Activated CD4-positive, alpha-beta T cell treated with anti-CD3 and anti-CD28 coated beads, Interleukin-2, amount 10 ng/mL, durations not matched to agents 7 days and 5 days (primary cell): ENCODE measurements around the gene EXO1. TPM values are rescaled to one million over a fixed set of nuclear protein-coding genes. Genes with fewer than 3 reads are reported as not detected.

Experiments
- CTCF ChIA-PET: fragments of 350-600 bp; sonication (Branson Sonifier 250); formaldehyde crosslinking; loops from one replicate; lab custom pipeline; 2021; ENCODE audit warnings: antibody characterized with exemption; lab: Charles Lee
- POLR2A ChIA-PET: fragments of 350-600 bp; sonication (Branson Sonifier 250); formaldehyde crosslinking; loops from one replicate; lab custom pipeline; 2021; ENCODE audit warnings: antibody characterized with exemption; lab: Charles Lee
- DNase-seq: peaks from one replicate; pipeline ENCODE4 v3.0.0-alpha.2; 2020
- H3K27ac Mint-ChIP-seq: one replicate; pipeline ENCODE4 v1.8.0; 2021; ENCODE audit warnings: mild to moderate bottlenecking, moderate library complexity, mixed read lengths
- H3K27me3 Mint-ChIP-seq: one replicate; pipeline ENCODE4 v1.8.0; 2021; ENCODE audit warnings: mixed read lengths
- H3K36me3 Mint-ChIP-seq: one replicate; pipeline ENCODE4 v1.8.0; 2021; ENCODE audit warnings: low read depth, mixed read lengths
- H3K4me1 Mint-ChIP-seq: one replicate; pipeline ENCODE4 v1.8.0; 2021; ENCODE audit warnings: mixed read lengths
- H3K4me3 Mint-ChIP-seq: one replicate; pipeline ENCODE4 v1.8.0; 2021; ENCODE audit warnings: mild to moderate bottlenecking, moderate library complexity, mixed read lengths
- H3K9me3 Mint-ChIP-seq: one replicate; pipeline ENCODE4 v1.8.0; 2021; ENCODE audit warnings: mixed read lengths
- total RNA-seq, 2 experiments: library from RNA; stranded (reverse); gene quantifications; one replicate each; pipeline ENCODE4 v1.2.3, GENCODE V29; 2021

The EXO1 gene
- total RNA-seq, 2 experiments from 2014 or later = 41.3 to 44.4 TPM

- CTCF ChIA-PET = no interaction called here
- POLR2A ChIA-PET = no interaction called here
- Mint-ChIP-seq H3K36me3 (peaks cover 41% of the 10 kb centered on the region), H3K9me3 (no peaks in the 10 kb centered on the region), H3K4me1 (no peaks in the 10 kb centered on the region), H3K27ac (no peak overlapping the region), H3K4me3 (no peak overlapping the region), H3K27me3 (no peaks in the 10 kb centered on the region)
- DNase-seq = no peak
Observed at GRCh38 chr1:241869022-241869421, 21.0 kb downstream of the EXO1 start.

GRCh38 chr1:241870336-241870735 is 22.3 kb downstream of the EXO1 start:
- H3K27ac Mint-ChIP-seq = no peak overlapping the region
- no peak overlapping the region for H3K4me3 Mint-ChIP-seq
- ChIA-PET POLR2A (no interaction called here), CTCF (no interaction called here)
- DNase-seq = no peak
- peaks cover 40% of the 10 kb centered on the region for H3K36me3 Mint-ChIP-seq
- no peaks in the 10 kb centered on the region for H3K27me3 Mint-ChIP-seq
- no peaks in the 10 kb centered on the region for H3K9me3 Mint-ChIP-seq
- H3K4me1 Mint-ChIP-seq = no peaks in the 10 kb centered on the region

- Mint-ChIP-seq H3K9me3 (no peaks in the 10 kb centered on the region), H3K4me3 (no peak overlapping the region), H3K27me3 (no peaks in the 10 kb centered on the region), H3K4me1 (no peaks in the 10 kb centered on the region), H3K27ac (no peak overlapping the region), H3K36me3 (peaks cover 37% of the 10 kb centered on the region)
- no peak for DNase-seq
- CTCF ChIA-PET = interaction anchor here (0.5 kb wide), 1 partner anchor 264 kb away, joined by 3 read pairs; no protein-coding TSS in a partner anchor
- POLR2A ChIA-PET = no interaction called here
Observed at GRCh38 chr1:241870746-241871430, 22.9 kb downstream of the EXO1 start.

- H3K9me3 Mint-ChIP-seq = no peaks in the 10 kb centered on the region
- no peaks in the 10 kb centered on the region for H3K27me3 Mint-ChIP-seq
- no peak overlapping the region for H3K27ac Mint-ChIP-seq
- DNase-seq = no peak
- H3K36me3 Mint-ChIP-seq = peaks cover 41% of the 10 kb centered on the region
- H3K4me1 Mint-ChIP-seq = peaks cover 2% of the 10 kb centered on the region
- ChIA-PET CTCF (no interaction called here), POLR2A (no interaction called here)
- H3K4me3 Mint-ChIP-seq = no peak overlapping the region
Observed at GRCh38 chr1:241881440-241881839, 33.4 kb downstream of the EXO1 start.

- ChIA-PET POLR2A (no interaction called here), CTCF (no interaction called here)
- no peak overlapping the region for H3K27ac Mint-ChIP-seq
- no peak for DNase-seq
- H3K36me3 Mint-ChIP-seq = peaks cover 39% of the 10 kb centered on the region
- H3K27me3 Mint-ChIP-seq = no peaks in the 10 kb centered on the region
- H3K4me1 Mint-ChIP-seq = peaks cover 2% of the 10 kb centered on the region
- no peaks in the 10 kb centered on the region for H3K9me3 Mint-ChIP-seq
- no peak overlapping the region for H3K4me3 Mint-ChIP-seq
Observed at GRCh38 chr1:241883159-241883558, 35.2 kb downstream of the EXO1 start.

GRCh38 chr1:241888232-241888631 is 40.2 kb downstream of the EXO1 start:
- CTCF ChIA-PET = no interaction called here
- Mint-ChIP-seq H3K4me1 (no peaks in the 10 kb centered on the region), H3K9me3 (no peaks in the 10 kb centered on the region), H3K36me3 (peaks cover 26% of the 10 kb centered on the region), H3K27ac (no peak overlapping the region), H3K27me3 (no peaks in the 10 kb centered on the region), H3K4me3 (no peak overlapping the region)
- POLR2A ChIA-PET = no interaction called here
- no peak for DNase-seq

GRCh38 chr1:241891296-241891695 is 43.3 kb downstream of the EXO1 start:
- Mint-ChIP-seq H3K36me3 (peaks cover 15% of the 10 kb centered on the region), H3K27me3 (no peaks in the 10 kb centered on the region), H3K4me3 (no peak overlapping the region), H3K9me3 (no peaks in the 10 kb centered on the region), H3K27ac (peak overlapping the region; percentile 44), H3K4me1 (no peaks in the 10 kb centered on the region)
- DNase-seq = no peak
- CTCF ChIA-PET = no interaction called here
- POLR2A ChIA-PET = no interaction called here

GRCh38 chr1:241894016-241894415 is 46.0 kb downstream of the EXO1 start:
- no peaks in the 10 kb centered on the region for H3K27me3 Mint-ChIP-seq
- CTCF ChIA-PET = interaction anchor here (0.6 to 1.1 kb wide), 2 partner anchors 12 to 353 kb away, joined by 3 read pairs; no protein-coding TSS in a partner anchor
- H3K4me1 Mint-ChIP-seq = no peaks in the 10 kb centered on the region
- H3K9me3 Mint-ChIP-seq = no peaks in the 10 kb centered on the region
- POLR2A ChIA-PET = interaction anchor here (0.6 kb wide), 1 partner anchor 147 kb away, joined by 3 read pairs; no protein-coding TSS in a partner anchor
- no peak overlapping the region for H3K27ac Mint-ChIP-seq
- H3K4me3 Mint-ChIP-seq = no peak overlapping the region
- no peak for DNase-seq
- peaks cover 12% of the 10 kb centered on the region for H3K36me3 Mint-ChIP-seq

- Mint-ChIP-seq H3K27me3 (no peaks in the 10 kb centered on the region), H3K36me3 (peaks cover 16% of the 10 kb centered on the region), H3K27ac (no peak overlapping the region), H3K9me3 (no peaks in the 10 kb centered on the region), H3K4me3 (no peak overlapping the region), H3K4me1 (no peaks in the 10 kb centered on the region)
- ChIA-PET CTCF (no interaction called here), POLR2A (no interaction called here)
- no peak for DNase-seq
Observed at GRCh38 chr1:241895013-241895412, 47.0 kb downstream of the EXO1 start.

- H3K4me1 Mint-ChIP-seq = no peaks in the 10 kb centered on the region
- peaks cover 10% of the 10 kb centered on the region for H3K36me3 Mint-ChIP-seq
Observed at GRCh38 chr1:241896670-241896962, 48.6 kb downstream of the EXO1 start.

GRCh38 chr1:241899210-241899609 is 51.2 kb downstream of the EXO1 start:
- Mint-ChIP-seq H3K9me3 (no peaks in the 10 kb centered on the region), H3K36me3 (peaks cover 10% of the 10 kb centered on the region), H3K27ac (no peak overlapping the region), H3K4me1 (no peaks in the 10 kb centered on the region), H3K4me3 (no peak overlapping the region), H3K27me3 (no peaks in the 10 kb centered on the region)
- DNase-seq = no peak
- POLR2A ChIA-PET = no interaction called here
- CTCF ChIA-PET = no interaction called here

More at GRCh38 chr1:241896670-241896962, 48.6 kb downstream of the EXO1 start:
- Mint-ChIP-seq H3K4me3 (no peak overlapping the region), H3K27me3 (no peaks in the 10 kb centered on the region), H3K27ac (no peak overlapping the region), H3K9me3 (no peaks in the 10 kb centered on the region)
- ChIA-PET POLR2A (no interaction called here), CTCF (no interaction called here)
- DNase-seq = no peak

- CTCF ChIA-PET = interaction anchor here (1.6 kb wide), 1 partner anchor 8 kb away, joined by 5 read pairs; no protein-coding TSS in a partner anchor
- POLR2A ChIA-PET = no interaction called here
- no peak overlapping the region for H3K27ac Mint-ChIP-seq
- no peaks in the 10 kb centered on the region for H3K4me1 Mint-ChIP-seq
- H3K4me3 Mint-ChIP-seq = no peak overlapping the region
- no peaks in the 10 kb centered on the region for H3K27me3 Mint-ChIP-seq
- no peaks in the 10 kb centered on the region for H3K9me3 Mint-ChIP-seq
- H3K36me3 Mint-ChIP-seq = peaks cover 10% of the 10 kb centered on the region
- DNase-seq = no peak
Observed at GRCh38 chr1:241900381-241900780, 52.4 kb downstream of the EXO1 start.

- Mint-ChIP-seq H3K4me1 (no peaks in the 10 kb centered on the region), H3K27me3 (no peaks in the 10 kb centered on the region), H3K27ac (no peak overlapping the region), H3K4me3 (no peak overlapping the region), H3K9me3 (no peaks in the 10 kb centered on the region), H3K36me3 (peaks cover 10% of the 10 kb centered on the region)
- ChIA-PET CTCF (no interaction called here), POLR2A (no interaction called here)
- DNase-seq = no peak
Observed at GRCh38 chr1:241902391-241903065, 54.5 kb downstream of the EXO1 start.
